ENCODE measurements around the gene SERTAD1.
"Not testable (repeated sequence)": the region's sequence is repeated elsewhere in the genome, so short reads cannot be mapped to it uniquely, and the experiment has no call there.

Gene SERTAD1

GRCh38 chr19:40449506-40449905 lies 23.7 kb upstream of the SERTAD1 start:
- DNase-seq, result no peak

- DNase-seq, result no peak
Observed at GRCh38 chr19:40446263-40446784, 20.5 kb upstream of the SERTAD1 start.

GRCh38 chr19:40445780-40446262 lies 20.0 kb upstream of the SERTAD1 start:
- peak; percentile 87 for DNase-seq

- no peak for DNase-seq
Observed at GRCh38 chr19:40444825-40445312, 19.1 kb upstream of the SERTAD1 start.

GRCh38 chr19:40444000-40444824 lies 18.4 kb upstream of the SERTAD1 start, which contains the start of gene SERTAD3:
Gene SERTAD3 (minus strand): TSS chr19:40444335. CDS start chr19:40442080, 2,255 bp downstream.
- DNase-seq, result peak; percentile 98

GRCh38 chr19:40443131-40443999 lies 17.6 kb upstream of the SERTAD1 start:
- peak; percentile 100 for DNase-seq

- DNase-seq, result no peak
Observed at GRCh38 chr19:40442328-40443130, 16.7 kb upstream of the SERTAD1 start.

GRCh38 chr19:40441719-40442253 lies 16.0 kb upstream of the SERTAD1 start:
- no peak for DNase-seq

- DNase-seq, result no peak
Observed at GRCh38 chr19:40438284-40438683, 12.5 kb upstream of the SERTAD1 start.

GRCh38 chr19:40433391-40434216 lies 7.8 kb upstream of the SERTAD1 start:
- DNase-seq, result peak; percentile 96

- DNase-seq, result not testable (repeated sequence)
Observed at GRCh38 chr19:40432760-40433159, 7.0 kb upstream of the SERTAD1 start.

GRCh38 chr19:40431698-40432097 lies 5.9 kb upstream of the SERTAD1 start:
- no peak for DNase-seq

GRCh38 chr19:40430242-40430641 lies 4.5 kb upstream of the SERTAD1 start:
- DNase-seq, result not testable (repeated sequence)

GRCh38 chr19:40428197-40428596 lies 2.4 kb upstream of the SERTAD1 start:
- DNase-seq, result not testable (repeated sequence)

- no peak for DNase-seq
Observed at GRCh38 chr19:40424637-40425449, 949 bp downstream of the SERTAD1 start.

GRCh38 chr19:40423938-40424337 lies 1.9 kb downstream of the SERTAD1 start:
- no peak for DNase-seq

- no peak for DNase-seq
Observed at GRCh38 chr19:40422748-40423566, 2.8 kb downstream of the SERTAD1 start.

GRCh38 chr19:40421993-40422747 lies 3.6 kb downstream of the SERTAD1 start:
- DNase-seq, result no peak

All from islet precursor cell (in vitro differentiated cells).